Osteocyte (in vitro differentiated cells): ENCODE data around the gene TRPM3. TPM values are rescaled to one million over a fixed set of nuclear protein-coding genes. Genes with fewer than 3 reads are reported as not detected.

ENCODE experiments used
- DNase-seq: peaks from one replicate; pipeline ENCODE4 v3.0.0; 2021; ENCODE audit warnings: mixed read lengths; ENCODE audit not compliant: unreplicated experiment; ENCODE audit errors: extremely low spot score
- H3K27ac Mint-ChIP-seq: one replicate; pipeline ENCODE4 v1.8.0; 2021; ENCODE audit warnings: mild to moderate bottlenecking, mixed read lengths; ENCODE audit not compliant: unreplicated experiment
- H3K27me3 Mint-ChIP-seq: one replicate; pipeline ENCODE4 v1.8.0; 2021; ENCODE audit warnings: mixed read lengths; ENCODE audit not compliant: unreplicated experiment
- H3K36me3 Mint-ChIP-seq: one replicate; pipeline ENCODE4 v1.8.0; 2021; ENCODE audit warnings: mixed read lengths; ENCODE audit not compliant: unreplicated experiment
- H3K4me1 Mint-ChIP-seq: one replicate; pipeline ENCODE4 v1.8.0; 2021; ENCODE audit warnings: mixed read lengths; ENCODE audit not compliant: unreplicated experiment
- H3K4me3 Mint-ChIP-seq: one replicate; pipeline ENCODE4 v1.8.0; 2021; ENCODE audit warnings: mild to moderate bottlenecking, moderate library complexity, mixed read lengths; ENCODE audit not compliant: unreplicated experiment
- H3K9me3 Mint-ChIP-seq: one replicate; pipeline ENCODE4 v1.8.0; 2021; ENCODE audit warnings: mixed read lengths; ENCODE audit not compliant: unreplicated experiment
- total RNA-seq: library from RNA; stranded (reverse); gene quantifications from 2 replicates; pipeline ENCODE4 v1.2.1, GENCODE V29; 2021
- TF ChIP-seq, protein P1 (sequence below): fragments of 200-600 bp; sonication (generic); IDR thresholded peaks from 2 replicates; pipeline ENCODE4 v1.5.0; 2021; ENCODE audit warnings: antibody characterized with exemption, mild to moderate bottlenecking, moderate library complexity

Gene TRPM3
- total RNA-seq, 1 donor from 2014 or later = 0.05 TPM

DNA sequence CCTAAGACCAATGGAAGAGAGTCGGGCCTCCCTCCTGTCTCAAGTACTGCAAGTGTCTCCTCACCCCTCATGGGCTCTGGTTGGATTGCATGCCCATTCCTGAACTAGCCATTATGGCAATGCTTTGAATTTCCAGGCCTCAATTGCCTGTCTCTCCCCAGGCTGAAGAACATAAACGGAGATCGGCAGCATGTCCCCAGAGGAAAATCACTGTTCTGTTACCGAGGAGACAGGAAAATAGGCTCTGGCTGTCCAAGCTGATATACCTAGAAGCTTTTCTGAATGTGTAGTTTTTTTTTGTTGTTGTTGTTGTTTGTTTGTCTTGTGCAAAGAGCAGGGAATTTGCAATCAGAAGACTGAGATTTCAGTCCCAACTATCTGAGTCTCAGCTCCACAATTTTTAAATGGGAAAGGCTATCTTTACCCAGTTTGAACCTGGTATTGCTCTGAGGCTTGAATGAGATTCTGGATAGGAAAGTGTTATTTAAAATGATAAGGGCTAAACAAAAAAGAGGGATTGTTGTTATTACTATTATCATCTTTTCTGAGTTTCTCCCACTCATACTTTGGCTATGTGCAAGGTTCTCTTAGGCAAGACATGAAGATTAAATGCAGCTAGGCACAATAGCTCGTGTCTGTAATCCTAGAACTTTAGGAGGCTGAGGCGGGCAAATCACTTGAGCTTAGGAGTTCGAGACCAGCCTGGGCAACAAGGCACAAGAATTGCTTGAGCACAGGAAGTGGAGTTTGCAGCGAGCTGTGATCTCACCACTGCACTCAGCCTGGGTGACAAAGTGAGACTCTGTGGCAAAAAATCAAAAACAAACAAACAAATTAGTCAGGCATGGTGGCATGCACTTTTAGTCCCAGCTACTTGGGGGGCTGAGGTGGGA, 629.7 kb downstream of the TRPM3 start:
- TF ChIP-seq, protein P1, sequence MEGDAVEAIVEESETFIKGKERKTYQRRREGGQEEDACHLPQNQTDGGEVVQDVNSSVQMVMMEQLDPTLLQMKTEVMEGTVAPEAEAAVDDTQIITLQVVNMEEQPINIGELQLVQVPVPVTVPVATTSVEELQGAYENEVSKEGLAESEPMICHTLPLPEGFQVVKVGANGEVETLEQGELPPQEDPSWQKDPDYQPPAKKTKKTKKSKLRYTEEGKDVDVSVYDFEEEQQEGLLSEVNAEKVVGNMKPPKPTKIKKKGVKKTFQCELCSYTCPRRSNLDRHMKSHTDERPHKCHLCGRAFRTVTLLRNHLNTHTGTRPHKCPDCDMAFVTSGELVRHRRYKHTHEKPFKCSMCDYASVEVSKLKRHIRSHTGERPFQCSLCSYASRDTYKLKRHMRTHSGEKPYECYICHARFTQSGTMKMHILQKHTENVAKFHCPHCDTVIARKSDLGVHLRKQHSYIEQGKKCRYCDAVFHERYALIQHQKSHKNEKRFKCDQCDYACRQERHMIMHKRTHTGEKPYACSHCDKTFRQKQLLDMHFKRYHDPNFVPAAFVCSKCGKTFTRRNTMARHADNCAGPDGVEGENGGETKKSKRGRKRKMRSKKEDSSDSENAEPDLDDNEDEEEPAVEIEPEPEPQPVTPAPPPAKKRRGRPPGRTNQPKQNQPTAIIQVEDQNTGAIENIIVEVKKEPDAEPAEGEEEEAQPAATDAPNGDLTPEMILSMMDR = no peak
- H3K27me3 Mint-ChIP-seq = no peaks in the 10 kb centered on the region
- no peak for DNase-seq
- H3K27ac Mint-ChIP-seq = peak overlapping the region; percentile 41
- H3K9me3 Mint-ChIP-seq = no peaks in the 10 kb centered on the region
- peaks cover 49% of the 10 kb centered on the region for H3K4me1 Mint-ChIP-seq
- H3K4me3 Mint-ChIP-seq = no peak overlapping the region
- H3K36me3 Mint-ChIP-seq = no peaks in the 10 kb centered on the region

DNA sequence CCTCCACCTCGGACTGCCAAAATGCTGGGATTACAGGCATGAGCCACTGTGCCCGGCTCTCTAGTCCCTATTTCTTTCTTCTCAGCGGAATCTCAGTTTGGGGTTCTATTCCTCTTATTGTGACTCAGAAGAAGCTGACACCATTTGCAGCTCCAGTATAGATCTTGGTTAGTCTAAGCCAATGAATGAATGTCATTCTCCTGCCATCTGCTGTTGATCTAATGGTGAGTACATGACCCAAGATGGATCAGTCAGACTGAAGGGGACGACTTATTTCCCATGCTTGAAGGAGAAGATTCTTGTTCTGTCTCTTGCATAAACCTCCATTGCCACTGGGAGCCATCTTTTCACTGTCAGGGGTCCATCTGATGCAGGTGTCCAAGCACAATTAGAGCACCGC, 630.9 kb downstream of the TRPM3 start:
- no peak for DNase-seq
- H3K27ac Mint-ChIP-seq = no peak overlapping the region
- H3K4me1 Mint-ChIP-seq = peaks cover 58% of the 10 kb centered on the region
- H3K36me3 Mint-ChIP-seq = no peaks in the 10 kb centered on the region
- no peaks in the 10 kb centered on the region for H3K27me3 Mint-ChIP-seq
- no peak overlapping the region for H3K4me3 Mint-ChIP-seq
- no peaks in the 10 kb centered on the region for H3K9me3 Mint-ChIP-seq
- TF ChIP-seq, protein P1 = no peak

DNA sequence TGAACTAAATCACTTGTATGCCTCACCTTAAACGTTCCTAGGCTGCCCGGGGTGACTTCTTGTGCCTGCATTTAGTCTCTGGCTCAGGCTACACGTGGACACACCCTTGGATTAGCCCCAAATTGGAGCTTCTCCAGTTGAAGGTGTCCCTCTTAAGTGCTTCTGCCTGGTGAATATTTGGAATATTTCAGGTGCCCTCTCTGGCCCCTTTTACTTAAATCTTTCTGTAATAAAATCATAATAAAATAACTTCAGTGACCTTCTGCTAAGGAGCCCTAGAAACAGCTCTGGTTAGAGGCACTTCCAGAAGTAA, 632.7 kb downstream of the TRPM3 start:
- Mint-ChIP-seq H3K27ac (peak overlapping the region; percentile 88), H3K27me3 (no peaks in the 10 kb centered on the region), H3K36me3 (no peaks in the 10 kb centered on the region), H3K4me1 (peaks cover 71% of the 10 kb centered on the region), H3K4me3 (no peak overlapping the region), H3K9me3 (no peaks in the 10 kb centered on the region)
- no peak for DNase-seq
- TF ChIP-seq, protein P1 = no peak

DNA sequence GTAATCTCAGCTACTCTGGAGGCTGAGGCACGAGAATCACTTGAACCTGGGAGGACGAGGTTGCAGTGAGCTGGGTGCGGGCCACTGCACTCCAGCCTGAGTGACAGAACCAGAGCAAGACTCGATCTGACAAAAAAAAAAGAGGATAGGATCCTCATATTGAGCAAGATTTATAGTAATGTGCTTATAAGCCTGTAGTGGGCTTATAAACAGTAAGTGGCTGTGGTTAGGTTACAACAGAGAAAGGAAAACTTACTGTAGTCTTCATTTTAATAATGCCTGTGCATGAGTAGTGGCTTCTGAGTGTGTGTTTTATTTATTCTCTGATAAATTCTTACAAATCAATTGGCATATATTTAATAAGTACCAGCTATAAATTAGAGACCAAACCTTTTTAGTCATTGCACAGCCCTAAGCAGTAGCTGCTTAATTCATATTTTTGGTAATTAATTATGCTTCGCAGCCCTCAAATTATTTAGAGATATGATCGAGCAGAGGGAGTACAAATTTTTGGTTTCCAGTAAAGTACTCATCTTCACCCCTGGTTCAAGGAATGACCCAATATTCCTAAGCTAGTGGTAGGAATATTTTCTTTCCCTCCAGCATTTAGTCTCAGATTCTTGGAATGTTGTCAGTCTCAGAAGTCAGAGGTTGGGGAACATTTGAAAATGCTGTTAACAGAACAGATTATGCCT, 633.2 kb downstream of the TRPM3 start:
- Mint-ChIP-seq H3K36me3 (no peaks in the 10 kb centered on the region), H3K27ac (peak overlapping the region; percentile 88), H3K9me3 (no peaks in the 10 kb centered on the region), H3K4me1 (peaks cover 74% of the 10 kb centered on the region), H3K4me3 (no peak overlapping the region), H3K27me3 (no peaks in the 10 kb centered on the region)
- TF ChIP-seq, protein P1 = no peak
- DNase-seq = no peak

DNA sequence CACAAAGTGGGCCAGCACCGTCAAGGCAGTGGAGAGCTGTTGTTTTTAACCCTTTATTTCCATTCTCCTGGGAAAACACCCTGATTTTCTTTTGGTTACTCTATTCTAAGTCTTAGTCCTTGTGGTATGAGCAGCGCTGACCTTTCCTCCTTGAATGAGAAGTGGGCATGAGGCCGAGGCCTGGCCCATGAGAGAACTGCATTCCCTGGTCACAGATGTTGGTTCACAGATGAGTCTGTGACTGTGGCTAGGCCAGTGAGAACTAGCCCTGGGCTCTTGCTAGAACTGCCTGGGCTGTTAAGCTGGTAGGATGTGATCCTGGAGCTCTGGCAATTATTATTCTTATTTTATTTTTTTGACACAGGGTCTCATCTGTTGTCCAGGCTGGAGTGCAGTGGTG, 635.3 kb downstream of the TRPM3 start:
- H3K4me1 Mint-ChIP-seq = peaks cover 69% of the 10 kb centered on the region
- TF ChIP-seq, protein P1 = no peak
- H3K27me3 Mint-ChIP-seq = no peaks in the 10 kb centered on the region
- peak overlapping the region; percentile 75 for H3K27ac Mint-ChIP-seq
- H3K9me3 Mint-ChIP-seq = no peaks in the 10 kb centered on the region
- no peak overlapping the region for H3K4me3 Mint-ChIP-seq
- no peak for DNase-seq
- H3K36me3 Mint-ChIP-seq = no peaks in the 10 kb centered on the region
